HG02763 (cell line): ENCODE data around the gene HELZ.

ENCODE experiments used
- ATAC-seq: cut with Tn5 transposase; IDR thresholded peaks from one replicate; pipeline ENCODE4 v1.9.1; 2021; ENCODE audit warnings: mild to moderate bottlenecking, moderate library complexity; ENCODE audit not compliant: unreplicated experiment

HELZ gene

GRCh38 chr17:67238991-67239390, 6.0 kb downstream of the HELZ start:
- ATAC-seq, result no peak

GRCh38 chr17:67232441-67232840, 12.6 kb downstream of the HELZ start:
- ATAC-seq, result no peak

GRCh38 chr17:67229109-67229955, 15.7 kb downstream of the HELZ start:
- ATAC-seq, result no peak

GRCh38 chr17:67227488-67227887, 17.5 kb downstream of the HELZ start:
- no peak for ATAC-seq

- ATAC-seq, result no peak
Observed at GRCh38 chr17:67225316-67225715, 19.7 kb downstream of the HELZ start.

GRCh38 chr17:67224736-67225135, 20.3 kb downstream of the HELZ start:
- ATAC-seq, result no peak

- ATAC-seq, result no peak
Observed at GRCh38 chr17:67223924-67224323, 21.1 kb downstream of the HELZ start.

- no peak for ATAC-seq
Observed at GRCh38 chr17:67221062-67221998, 23.7 kb downstream of the HELZ start.

GRCh38 chr17:67218385-67218950, 26.5 kb downstream of the HELZ start:
- no peak for ATAC-seq

GRCh38 chr17:67217446-67217845, 27.6 kb downstream of the HELZ start:
- ATAC-seq, result no peak

GRCh38 chr17:67216578-67217320, 28.2 kb downstream of the HELZ start:
- no peak for ATAC-seq

- ATAC-seq, result no peak
Observed at GRCh38 chr17:67215991-67216421, 29.0 kb downstream of the HELZ start.

GRCh38 chr17:67212714-67213417, 32.1 kb downstream of the HELZ start:
- no peak for ATAC-seq

- no peak for ATAC-seq
Observed at GRCh38 chr17:67212231-67212630, 32.8 kb downstream of the HELZ start.

- no peak for ATAC-seq
Observed at GRCh38 chr17:67211742-67212141, 33.3 kb downstream of the HELZ start.

GRCh38 chr17:67210915-67211314, 34.1 kb downstream of the HELZ start:
- no peak for ATAC-seq

GRCh38 chr17:67208232-67208631, 36.8 kb downstream of the HELZ start:
- ATAC-seq, result no peak

- ATAC-seq, result no peak
Observed at GRCh38 chr17:67203818-67204217, 41.2 kb downstream of the HELZ start.

- ATAC-seq, result no peak
Observed at GRCh38 chr17:67202503-67202902, 42.5 kb downstream of the HELZ start.

- ATAC-seq, result no peak
Observed at GRCh38 chr17:67200727-67201301, 44.2 kb downstream of the HELZ start.
